ENCODE data around the gene MIOX.

MIOX gene

GRCh38 chr22:50454556-50455075, 32.0 kb upstream of the MIOX start:
- CTCF ChIA-PET = no interaction called here
- DNase-seq (ENCODE audit: low spot score) = no peak
- POLR2A ChIA-PET (ENCODE audit: low non-redundant PET) = no interaction called here
- TF ChIP-seq CTCF (conservative IDR thresholded peaks at IDR 0.05; ENCODE audit: low read depth) = no peak
- H3K27ac ChIP-seq = no peak overlapping the region

GRCh38 chr22:50455201-50455600, 31.5 kb upstream of the MIOX start:
- no peak overlapping the region for H3K27ac ChIP-seq
- TF ChIP-seq CTCF (conservative IDR thresholded peaks at IDR 0.05; ENCODE audit: low read depth) = no peak
- CTCF ChIA-PET = interaction anchor here (0.6 kb wide), 1 partner anchor 10 kb away, joined by 4 read pairs; no protein-coding TSS in a partner anchor
- no peak for DNase-seq (ENCODE audit: low spot score)
- POLR2A ChIA-PET (ENCODE audit: low non-redundant PET) = no interaction called here

GRCh38 chr22:50456026-50456425, 30.6 kb upstream of the MIOX start:
- ChIA-PET POLR2A (ENCODE audit: low non-redundant PET) (no interaction called here), CTCF (interaction anchor here (0.6 to 0.7 kb wide), 2 partner anchors 10 to 107 kb away, joined by 4 read pairs; no protein-coding TSS in a partner anchor)
- H3K27ac ChIP-seq = no peak overlapping the region
- no peak for DNase-seq (ENCODE audit: low spot score)
- TF ChIP-seq CTCF (conservative IDR thresholded peaks at IDR 0.05; ENCODE audit: low read depth) = no peak

- H3K27ac ChIP-seq = no peak overlapping the region
- ChIA-PET CTCF (interaction anchor here (0.7 kb wide), 1 partner anchor 108 kb away, joined by 4 read pairs; no protein-coding TSS in a partner anchor), POLR2A (ENCODE audit: low non-redundant PET) (no interaction called here)
- DNase-seq (ENCODE audit: low spot score) = no peak
- peak; percentile 27 for TF ChIP-seq CTCF (conservative IDR thresholded peaks at IDR 0.05; ENCODE audit: low read depth)
Observed at GRCh38 chr22:50456466-50457234, 30.0 kb upstream of the MIOX start.

GRCh38 chr22:50459016-50459415, 27.6 kb upstream of the MIOX start:
- CTCF ChIA-PET = no interaction called here
- peak overlapping the region; percentile 28 for H3K27ac ChIP-seq
- TF ChIP-seq CTCF (conservative IDR thresholded peaks at IDR 0.05; ENCODE audit: low read depth) = no peak
- POLR2A ChIA-PET (ENCODE audit: low non-redundant PET) = no interaction called here
- DNase-seq (ENCODE audit: low spot score) = no peak

GRCh38 chr22:50459496-50460140, 27.0 kb upstream of the MIOX start:
- no peak for DNase-seq (ENCODE audit: low spot score)
- CTCF ChIA-PET = no interaction called here
- H3K27ac ChIP-seq = peak overlapping the region; percentile 28
- POLR2A ChIA-PET (ENCODE audit: low non-redundant PET) = interaction anchor here (0.9 kb wide), 1 partner anchor 10 kb away, joined by 4 read pairs; no protein-coding TSS in a partner anchor
- TF ChIP-seq CTCF (conservative IDR thresholded peaks at IDR 0.05; ENCODE audit: low read depth) = no peak
